H1 (cell line): ENCODE measurements around the gene NAP1L3. TPM values are rescaled to one million over a fixed set of nuclear protein-coding genes. Genes with fewer than 3 reads are reported as not detected.

Source experiments
- CTCF ChIA-PET: fragments of 300-600 bp; sonication (Branson Sonifier 250); formaldehyde crosslinking; loops from one replicate; lab custom pipeline; 2021; ENCODE audit not compliant: partially characterized antibody; lab: Charles Lee
- POLR2A ChIA-PET: fragments of 300-600 bp; sonication (Branson Sonifier 250); formaldehyde crosslinking; loops from one replicate; lab custom pipeline; 2021; ENCODE audit warnings: inconsistent platforms; ENCODE audit not compliant: partially characterized antibody; lab: Charles Lee
- DNase-seq, 2 experiments: peaks; one replicate each; pipeline versions ENCODE4 v3.0.0 to v3.0.0-alpha.2; 2010 to 2022; ENCODE audit warnings: low spot score in 2 of 2, low read depth in 1 of 2, mixed read lengths in 1 of 2
- FAIRE-seq: peaks from 2 replicates; lab custom pipeline; 2011; peaks lifted over from hg19 to GRCh38; lab: Jason Lieb, UNC
- H2AFZ ChIP-seq: 2 replicates; pipeline ENCODE4 v1.8.1; 2012; ENCODE audit warnings: low read length, inconsistent platforms
- H2AK5ac ChIP-seq: 2 replicates; pipeline ENCODE4 v1.6.1; 2013; ENCODE audit warnings: low read depth, low read length
- H2BK120ac ChIP-seq: replicated peaks from 2 replicates; pipeline ENCODE3; 2013; ENCODE audit warnings: low read depth, low read length, inconsistent platforms
- H2BK12ac ChIP-seq: 2 replicates; pipeline ENCODE4 v1.6.1; 2013; ENCODE audit warnings: low read depth, low read length
- H2BK15ac ChIP-seq: 2 replicates; pipeline ENCODE4 v1.6.1; 2013; ENCODE audit warnings: low read length
- H2BK20ac ChIP-seq: 2 replicates; pipeline ENCODE4 v1.6.1; 2013; ENCODE audit warnings: low read length
- H2BK5ac ChIP-seq: 2 replicates; pipeline ENCODE4 v1.6.1; 2013; ENCODE audit warnings: low read depth, low read length
- H3K14ac ChIP-seq: 2 replicates; pipeline ENCODE4 v1.6.1; 2013; ENCODE audit warnings: inconsistent platforms; ENCODE audit not compliant: insufficient read length
- H3K18ac ChIP-seq: 2 replicates; pipeline ENCODE4 v1.6.1; 2013; ENCODE audit warnings: low read length; ENCODE audit errors: extremely low read depth
- H3K23ac ChIP-seq: 2 replicates; pipeline ENCODE4 v1.6.1; 2013; ENCODE audit warnings: inconsistent platforms; ENCODE audit not compliant: insufficient read length
- H3K23me2 ChIP-seq: 2 replicates; pipeline ENCODE4 v1.6.1; 2013; ENCODE audit warnings: low read depth, low read length
- H3K27ac ChIP-seq: 2 replicates; pipeline ENCODE4 v1.6.1; 2011; ENCODE audit warnings: low read depth, low read length, inconsistent platforms
- H3K27me3 ChIP-seq, 4 experiments: replicated peaks in 1 of 4; 1 replicate in 1 of 4; 2 replicates in 3 of 4; pipeline versions ENCODE4 v1.6.1 to v1.8.1; 2011 to 2013; ENCODE audit warnings: low read length in 3 of 4, mild to moderate bottlenecking in 3 of 4, inconsistent platforms in 2 of 4, mixed read lengths in 2 of 4, moderate library complexity in 1 of 4; ENCODE audit not compliant: control insufficient read depth in 3 of 4, insufficient read depth in 3 of 4; ENCODE audit errors: extremely low read depth in 1 of 4
- H3K36me3 ChIP-seq, 4 experiments: 2 replicates each; pipeline versions ENCODE4 v1.6.1 to v1.8.1; 2011 to 2013; ENCODE audit warnings: mild to moderate bottlenecking in 4 of 4, low read length in 3 of 4, moderate library complexity in 2 of 4, control low read depth in 1 of 4, inconsistent platforms in 1 of 4; ENCODE audit not compliant: insufficient read depth in 4 of 4, control insufficient read depth in 2 of 4
- H3K4ac ChIP-seq: replicated peaks from 2 replicates; pipeline ENCODE3; 2013; ENCODE audit warnings: low read length, low read depth, mixed read lengths, inconsistent platforms; ENCODE audit not compliant: insufficient read length
- H3K4me1 ChIP-seq, 4 experiments: replicated peaks in 1 of 4; 1 replicate in 1 of 4; 2 replicates in 3 of 4; pipeline versions ENCODE4 v1.6.1 to v1.8.1; 2011 to 2013; ENCODE audit warnings: low read length in 3 of 4, inconsistent platforms in 2 of 4, mixed read lengths in 1 of 4; ENCODE audit not compliant: insufficient read depth in 4 of 4, control insufficient read depth in 3 of 4
- H3K4me2 ChIP-seq, 2 experiments: 2 replicates each; pipeline versions ENCODE4 v1.6.1 to v1.8.1; 2011 to 2013; ENCODE audit warnings: low read depth in 2 of 2, low read length in 2 of 2, control low read depth in 1 of 2, inconsistent platforms in 1 of 2, mild to moderate bottlenecking in 1 of 2; ENCODE audit not compliant: insufficient read depth in 1 of 2
- H3K4me3 ChIP-seq, 4 experiments: fragments of 200-600, 300-600 bp in 1 of 4; sonication (generic), shearing (Covaris generic), sonication (Bioruptor Twin) in 1 of 4; 2 replicates each; pipeline versions ENCODE4 v1.5.1 to v1.8.1; 2011 to 2016; ENCODE audit warnings: low read length in 4 of 4, low read depth in 3 of 4, control low read depth in 2 of 4, inconsistent platforms in 2 of 4, mild to moderate bottlenecking in 2 of 4, mixed read lengths in 1 of 4, moderate library complexity in 1 of 4; ENCODE audit not compliant: insufficient read depth in 2 of 4; ENCODE audit errors: extremely low read depth in 1 of 4
- H3K56ac ChIP-seq: replicated peaks from 2 replicates; pipeline ENCODE3; 2013; ENCODE audit warnings: low read depth, mild to moderate bottlenecking, mixed read lengths, low read length, inconsistent platforms; ENCODE audit not compliant: insufficient read length
- H3K79me1 ChIP-seq: 2 replicates; pipeline ENCODE4 v1.6.1; 2013; ENCODE audit warnings: low read depth, low read length, control low read depth
- H3K79me2 ChIP-seq, 2 experiments: 2 replicates each; pipeline versions ENCODE4 v1.6.1 to v1.8.1; 2012 to 2013; ENCODE audit warnings: low read length in 2 of 2, mild to moderate bottlenecking in 2 of 2, inconsistent platforms in 1 of 2; ENCODE audit not compliant: insufficient read depth in 2 of 2, control insufficient read depth in 1 of 2
- H3K9ac ChIP-seq, 4 experiments: replicated peaks in 1 of 4; 1 replicate in 1 of 4; 2 replicates in 3 of 4; pipeline versions ENCODE4 v1.6.1 to v1.8.1; 2011 to 2013; ENCODE audit warnings: low read depth in 3 of 4, low read length in 3 of 4, control low read depth in 2 of 4, mild to moderate bottlenecking in 2 of 4, moderate library complexity in 2 of 4, inconsistent platforms in 1 of 4; ENCODE audit errors: extremely low read depth in 1 of 4
- H3K9me3 ChIP-seq, 2 experiments: 2 replicates each; pipeline versions ENCODE4 v1.6.1 to v1.8.1; 2012 to 2013; ENCODE audit warnings: mild to moderate bottlenecking in 2 of 2, moderate library complexity in 2 of 2, control low read depth in 1 of 2, inconsistent platforms in 1 of 2, low read depth in 1 of 2, low read length in 1 of 2, mixed read lengths in 1 of 2; ENCODE audit not compliant: insufficient read depth in 2 of 2
- H4K20me1 ChIP-seq, 2 experiments: replicated peaks in 1 of 2; 2 replicates each; pipeline versions ENCODE3 to v1.8.1; 2011 to 2013; ENCODE audit warnings: inconsistent platforms in 2 of 2, low read length in 2 of 2, mild to moderate bottlenecking in 1 of 2; ENCODE audit not compliant: insufficient read depth in 2 of 2, control insufficient read depth in 1 of 2
- H4K5ac ChIP-seq: 2 replicates; pipeline ENCODE4 v1.6.1; 2013; ENCODE audit warnings: low read length, low read depth, mixed read lengths, inconsistent platforms; ENCODE audit not compliant: insufficient read length
- H4K8ac ChIP-seq: 2 replicates; pipeline ENCODE4 v1.8.0; 2013; ENCODE audit warnings: mild to moderate bottlenecking, moderate library complexity, low read length, inconsistent platforms; ENCODE audit not compliant: insufficient read depth; ENCODE audit errors: extremely low read depth
- H4K91ac ChIP-seq: replicated peaks from 2 replicates; pipeline ENCODE3; 2013; ENCODE audit warnings: low read length, mixed read lengths, inconsistent platforms; ENCODE audit not compliant: insufficient read length
- ASH2L ChIP-seq: fragments of 200-600, 300-600 bp; sonication (generic); IDR thresholded peaks from one replicate; pipeline ENCODE4 v1.7.1; 2017; ENCODE audit warnings: low read length
- ATF3 ChIP-seq: IDR thresholded peaks from 2 replicates; pipeline ENCODE4 v1.6.1; 2011; ENCODE audit warnings: low read depth, mild to moderate bottlenecking, low read length; ENCODE audit not compliant: insufficient read depth
- BRCA1 ChIP-seq: IDR thresholded peaks from 2 replicates; pipeline ENCODE4 v1.6.1; 2012; ENCODE audit warnings: low read depth, low read length, improper control_type of control experiment
- EZH2 ChIP-seq: fragments of 200-600 bp; sonication (generic); IDR thresholded peaks from 2 replicates; pipeline ENCODE4 v1.7.1; 2012; ENCODE audit warnings: low read depth, mild to moderate bottlenecking, moderate library complexity, low read length, inconsistent platforms; ENCODE audit not compliant: severe bottlenecking
- POLR2AphosphoS5 ChIP-seq: IDR thresholded peaks from 2 replicates; pipeline ENCODE4 v1.6.1; 2011; ENCODE audit warnings: low read depth, low read length
- SIN3A ChIP-seq, 2 experiments: IDR thresholded peaks in 1 of 2; conservative IDR thresholded peaks in 1 of 2; 2 replicates each; pipeline ENCODE4 v1.6.1; 2011 to 2012; ENCODE audit warnings: low read length in 2 of 2, improper control_type of control experiment in 1 of 2, low read depth in 1 of 2, mild to moderate bottlenecking in 1 of 2
- SP1 ChIP-seq: IDR thresholded peaks from 2 replicates; pipeline ENCODE4 v1.6.1; 2011; ENCODE audit warnings: low read depth, low read length
- TEAD4 ChIP-seq: IDR thresholded peaks from 2 replicates; pipeline ENCODE4 v1.6.1; 2012; ENCODE audit warnings: low read depth, low read length, inconsistent platforms, mixed read lengths
- WGBS, 2 experiments: shearing (Covaris generic) in 1 of 2; methylation state at CpG; one replicate each; pipeline versions ENCODE4 v1.1.6 to v1.1.7; 2013 to 2015; ENCODE audit warnings: low lambda C conversion rate in 2 of 2, mixed read lengths in 2 of 2, inconsistent platforms in 1 of 2, low coverage in 1 of 2, missing lambda C conversion rate in 1 of 2; ENCODE audit not compliant: insufficient replicate concordance in 2 of 2, insufficient coverage in 1 of 2, insufficient read length in 1 of 2; ENCODE audit errors: extremely low coverage in 1 of 2, missing lambda C conversion rate in 1 of 2; 5-methylcytosine and 5-hydroxymethylcytosine counted together
- polyA plus RNA-seq, 7 experiments: library from polyadenylated mRNA; depleted of rRNA in 3 of 7; stranded (reverse) in 5 of 7; unstranded in 2 of 7; fragments of >200 nt in 5 of 7; fragments of 200-250 nt in 2 of 7; gene quantifications; 1 replicate in 5 of 7; 2 replicates in 1 of 7; 4 replicates in 1 of 7; pipeline versions ENCODE4 v1.2.1 to v1.2.3, GENCODE V29; 2011 to 2013; ENCODE audit warnings: missing spikeins in 2 of 7, mixed read lengths in 2 of 7
- total RNA-seq: library from RNA; stranded (reverse); fragmentation: NEBNext Ultra II Directional; extraction: Animal tissue kit (Norgen Biotek cat#: 25700); gene quantifications from 2 replicates; pipeline ENCODE4 v1.2.1, GENCODE V29; 2021

The NAP1L3 gene
- total and polyA plus RNA-seq, 2 of the 8 experiments (the other 6 are each of a cell fraction or from before 2014, with no cell fraction given) = 17.3 to 58.8 TPM

- Histone ChIP-seq H3K79me2 (no peaks in the 10 kb centered on the region), H2AFZ (no peak overlapping the region), H4K8ac (no peak overlapping the region), H4K5ac (no peak overlapping the region), H3K79me1 (no peaks in the 10 kb centered on the region), H3K18ac (no peak overlapping the region), H3K9me3 (no peaks in the 10 kb centered on the region), H2BK5ac (no peak overlapping the region), H3K27me3 (no peaks in the 10 kb centered on the region), H2BK20ac (no peak overlapping the region), H2AK5ac (no peak overlapping the region), H3K9ac (no peak overlapping the region), H2BK120ac (no peak overlapping the region), H2BK12ac (no peak overlapping the region), H3K4me1 (no peaks in the 10 kb centered on the region), H3K4ac (no peak overlapping the region), H4K91ac (no peak overlapping the region), H3K4me3 (no peak overlapping the region), H3K23ac (no peak overlapping the region), H2BK15ac (no peak overlapping the region), H3K4me2 (no peak overlapping the region), H3K27ac (no peak overlapping the region), H3K56ac (no peak overlapping the region), H3K14ac (no peak overlapping the region), H3K23me2 (no peaks in the 10 kb centered on the region), H3K36me3 (no peaks in the 10 kb centered on the region), H4K20me1 (no peaks in the 10 kb centered on the region)
- FAIRE-seq (no peak), DNase-seq (no peak)
- WGBS, 2 experiments = 85% methylated on average over 4 of the region's 4 CpGs; no CpG with 5 or more reads in 1 of the 2 experiments
- CTCF ChIA-PET = no interaction called here
- POLR2A ChIA-PET = no interaction called here
- TF ChIP-seq ATF3 (no peak), BRCA1 (no peak), ASH2L (no peak), EZH2 (no peak), SIN3A (conservative IDR thresholded peaks at IDR 0.05 in 1 of 2, IDR thresholded peaks at IDR 0.05 in 1 of 2; ENCODE audit: low read depth in 1 of 2, low read length in 2 of 2) (no peak), POLR2AphosphoS5 (no peak), TEAD4 (no peak), SP1 (no peak)
These were observed 37.7 kb upstream of the NAP1L3 start for GRCh38 chrX:93711076-93711475.
